Rectal smooth muscle tissue (tissue), 1 donor: Measurements from ENCODE around the gene NDST1.
A peak's percentile ranks its signal among the peaks of the same experiment; 100 is the strongest.

Experiments used
- H3K27ac ChIP-seq: one replicate; pipeline ENCODE4 v1.7.0; 2013; ENCODE audit warnings: low read depth, low read length, inconsistent platforms
- H3K27me3 ChIP-seq: one replicate; pipeline ENCODE4 v1.7.0; 2013; ENCODE audit warnings: low read length; ENCODE audit not compliant: control insufficient read depth, insufficient read depth
- H3K36me3 ChIP-seq: one replicate; pipeline ENCODE4 v1.7.0; 2013; ENCODE audit warnings: low read length; ENCODE audit not compliant: control insufficient read depth, insufficient read depth
- H3K4me1 ChIP-seq: one replicate; pipeline ENCODE4 v1.7.0; 2013; ENCODE audit warnings: low read length; ENCODE audit not compliant: control insufficient read depth, insufficient read depth
- H3K4me3 ChIP-seq: one replicate; pipeline ENCODE4 v1.7.0; 2013; ENCODE audit warnings: low read length
- H3K9ac ChIP-seq: one replicate; pipeline ENCODE4 v1.7.0; 2013; ENCODE audit warnings: low read length

The NDST1 gene

DNA sequence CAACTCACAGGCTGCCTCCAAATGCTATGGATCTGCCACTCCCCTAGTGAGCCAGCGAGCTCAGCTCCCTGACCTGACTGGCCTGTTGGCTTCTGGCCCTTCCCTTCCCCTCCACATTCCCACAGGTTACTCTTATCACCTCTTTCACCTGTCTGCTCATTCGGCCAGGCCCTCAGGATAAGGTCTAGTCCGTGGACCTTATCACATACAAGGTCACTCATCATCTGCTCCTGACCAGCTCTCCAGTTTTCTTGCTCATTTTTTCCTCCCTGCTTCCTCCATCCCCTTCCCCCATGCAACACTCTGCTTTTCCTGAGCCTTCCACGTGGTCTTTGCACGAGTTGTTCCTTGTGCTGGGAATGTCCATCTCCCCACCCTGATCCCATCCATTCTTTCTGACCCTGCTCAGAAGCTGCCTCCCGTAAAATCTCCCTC is 25.9 kb upstream of the NDST1 start:
- Histone ChIP-seq H3K4me3 (no peak overlapping the region), H3K4me1 (peaks cover under 1% of the 10 kb centered on the region), H3K36me3 (no peaks in the 10 kb centered on the region), H3K27ac (no peak overlapping the region), H3K9ac (no peak overlapping the region), H3K27me3 (no peaks in the 10 kb centered on the region)

DNA sequence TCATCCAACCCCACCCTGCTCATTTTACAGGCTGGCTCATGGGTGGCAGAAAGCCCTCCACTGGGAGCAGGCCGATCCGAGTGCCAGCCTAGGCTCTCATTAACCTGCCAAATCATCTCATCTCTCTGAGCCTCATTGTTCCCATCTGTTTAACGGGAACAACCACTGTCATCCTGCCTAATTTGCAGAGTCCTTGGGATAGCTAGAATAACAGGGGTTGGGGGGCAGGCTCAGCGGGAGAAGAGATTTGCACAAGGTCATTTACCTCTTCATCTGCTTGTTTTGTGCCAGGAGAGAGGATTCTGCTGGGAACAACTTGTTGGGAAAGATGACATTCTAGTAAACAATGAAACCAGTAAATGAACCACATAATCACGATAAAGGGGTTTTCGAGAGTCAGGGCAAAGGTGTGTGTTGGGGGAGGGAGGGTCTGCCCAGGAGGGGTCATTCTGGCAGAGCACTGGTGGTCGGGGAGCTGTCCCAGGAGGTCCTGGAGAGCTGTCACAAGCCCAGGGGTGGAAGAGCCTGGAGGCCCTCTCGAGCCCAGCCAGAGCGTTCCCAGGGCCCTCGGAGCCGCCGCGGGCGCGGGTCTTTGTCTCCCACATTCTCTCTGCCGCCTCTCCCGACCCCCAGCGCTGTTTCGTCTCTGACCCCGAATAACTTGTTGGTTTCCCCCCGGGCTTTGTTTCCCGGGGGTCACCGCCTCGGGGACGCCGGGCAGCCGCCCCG is 22.8 kb upstream of the NDST1 start:
- H3K27me3 ChIP-seq = no peaks in the 10 kb centered on the region
- H3K4me3 ChIP-seq = peak overlapping the region; percentile 88
- H3K27ac ChIP-seq = peak overlapping the region; percentile 49
- H3K9ac ChIP-seq = peak overlapping the region; percentile 32
- peaks cover 29% of the 10 kb centered on the region for H3K4me1 ChIP-seq
- H3K36me3 ChIP-seq = no peaks in the 10 kb centered on the region

DNA sequence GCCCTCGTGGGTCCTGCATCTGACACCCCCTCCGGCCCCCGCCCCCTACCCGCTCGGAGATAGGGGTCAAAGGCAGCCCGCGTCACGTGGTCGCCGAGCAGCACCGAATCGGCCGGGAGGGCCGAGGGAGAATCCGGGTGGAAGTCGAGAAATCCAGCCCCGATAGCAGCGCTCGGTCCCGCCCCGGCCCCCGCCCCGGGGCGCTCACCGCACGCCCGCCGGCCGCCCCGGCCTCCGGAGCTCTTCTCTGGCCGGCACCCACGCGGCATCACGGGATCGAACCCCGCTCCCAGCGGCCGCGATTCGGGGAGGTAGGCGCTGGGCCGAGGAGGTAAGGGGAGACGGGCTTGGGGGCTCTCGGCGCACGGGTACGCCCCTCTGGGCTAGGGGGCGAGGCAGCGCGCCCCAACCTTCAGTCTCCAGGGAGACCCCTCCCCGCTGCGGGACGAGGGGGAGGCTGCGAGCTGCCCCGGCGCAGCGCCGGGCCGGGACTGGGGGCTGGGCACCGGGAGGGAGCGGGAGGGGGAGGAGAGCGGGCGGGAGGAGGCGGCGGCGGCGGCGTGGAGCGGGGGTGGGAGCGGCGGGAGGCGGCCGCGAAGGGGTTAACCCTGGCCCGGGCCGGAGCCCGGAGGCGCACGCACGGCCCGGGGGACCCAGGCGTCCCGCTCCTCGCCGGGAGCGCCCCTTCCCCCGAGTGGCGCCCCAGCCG is 22.1 kb upstream of the NDST1 start:
- peak overlapping the region; percentile 88 for H3K4me3 ChIP-seq
- peaks cover 36% of the 10 kb centered on the region for H3K4me1 ChIP-seq
- no peaks in the 10 kb centered on the region for H3K36me3 ChIP-seq
- peak overlapping the region; percentile 92 for H3K27ac ChIP-seq
- peak overlapping the region; percentile 41 for H3K9ac ChIP-seq
- H3K27me3 ChIP-seq = no peaks in the 10 kb centered on the region

DNA sequence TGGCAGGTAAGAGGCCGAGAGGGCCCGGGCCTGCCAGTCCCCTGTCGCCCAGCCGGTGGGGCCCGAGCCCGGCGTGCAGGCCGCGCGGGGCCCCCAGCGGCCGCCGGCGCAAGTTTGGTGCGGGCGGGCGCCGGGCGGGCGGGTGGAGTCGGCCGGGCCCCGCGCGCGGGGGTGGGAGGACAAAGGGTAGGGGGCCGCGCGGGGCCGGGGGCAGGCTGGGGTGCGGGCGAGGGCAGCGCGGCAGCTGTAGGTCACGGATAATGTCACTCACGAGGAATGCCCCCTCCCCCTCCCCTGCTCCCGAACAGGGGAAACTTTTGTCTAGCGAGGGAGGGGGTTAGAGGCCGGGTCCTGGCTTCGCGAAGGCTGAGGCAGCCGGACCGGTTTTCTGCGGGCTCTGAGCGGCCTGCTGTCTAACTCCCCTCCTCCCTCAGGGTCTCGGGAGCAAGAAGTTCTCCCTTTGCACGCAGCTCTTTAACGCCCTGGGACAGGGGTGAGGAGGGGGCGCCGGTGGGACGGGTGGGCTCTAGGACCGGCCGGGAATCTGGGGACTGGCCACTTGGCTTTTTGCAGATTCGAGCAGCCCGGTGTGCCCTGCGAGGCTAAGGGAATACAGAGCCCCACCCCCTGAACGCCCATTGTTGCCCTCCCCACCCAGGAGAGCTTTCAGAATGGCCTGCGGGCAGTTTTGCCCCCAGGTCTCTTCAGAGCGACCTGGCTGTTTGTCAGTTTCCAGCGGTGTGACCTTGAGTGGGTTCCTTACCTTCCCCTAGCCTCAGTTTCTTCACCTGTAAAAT is 21.3 kb upstream of the NDST1 start:
- Histone ChIP-seq H3K4me3 (peak overlapping the region; percentile 88), H3K36me3 (no peaks in the 10 kb centered on the region), H3K27me3 (no peaks in the 10 kb centered on the region), H3K4me1 (peaks cover 43% of the 10 kb centered on the region), H3K9ac (peak overlapping the region; percentile 58), H3K27ac (peak overlapping the region; percentile 92)

DNA sequence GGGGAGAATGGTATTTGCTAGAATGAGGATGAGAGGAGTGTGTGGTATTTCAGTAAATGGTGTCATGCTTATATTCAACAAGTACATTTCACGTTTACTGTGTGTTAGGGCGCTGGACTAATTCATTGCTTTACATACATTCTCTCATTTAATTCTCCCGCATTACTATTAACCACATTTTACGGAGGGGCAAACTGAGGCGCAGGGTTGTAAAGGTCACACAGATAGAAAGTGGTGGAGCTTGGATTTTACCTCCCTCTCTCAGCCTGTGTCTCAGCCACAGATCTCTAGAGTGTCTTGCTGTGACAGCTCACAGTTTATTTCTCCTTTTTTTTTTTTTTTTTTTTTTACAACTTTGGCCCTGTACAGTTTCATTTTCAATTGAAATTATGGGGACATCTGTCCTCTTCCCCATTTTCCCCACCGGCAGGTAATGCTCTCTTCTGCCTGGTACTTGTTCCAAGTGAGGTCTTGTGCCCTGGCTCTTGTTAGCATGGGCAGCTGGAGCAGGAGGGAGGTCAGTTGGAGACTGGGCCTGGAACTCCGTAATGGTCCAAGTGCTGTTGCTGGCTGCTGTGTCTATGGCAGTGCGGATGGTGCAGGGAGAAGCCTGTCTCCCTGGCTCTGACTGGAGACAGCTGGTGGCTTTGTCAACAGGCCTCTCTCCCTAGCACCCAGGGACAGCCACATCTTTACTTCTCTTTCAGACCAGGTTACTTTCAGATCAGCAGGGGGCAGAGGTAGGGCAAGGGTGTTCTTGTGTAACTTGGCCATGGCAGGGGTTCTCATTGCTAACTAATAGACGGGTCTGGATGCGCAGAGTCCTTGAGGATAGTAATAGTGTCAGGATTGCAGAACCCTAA is 20.5 kb upstream of the NDST1 start:
- Histone ChIP-seq H3K27ac (peak overlapping the region; percentile 92), H3K4me3 (peak overlapping the region; percentile 85), H3K4me1 (peaks cover 49% of the 10 kb centered on the region), H3K36me3 (no peaks in the 10 kb centered on the region), H3K9ac (peak overlapping the region; percentile 58), H3K27me3 (no peaks in the 10 kb centered on the region)

DNA sequence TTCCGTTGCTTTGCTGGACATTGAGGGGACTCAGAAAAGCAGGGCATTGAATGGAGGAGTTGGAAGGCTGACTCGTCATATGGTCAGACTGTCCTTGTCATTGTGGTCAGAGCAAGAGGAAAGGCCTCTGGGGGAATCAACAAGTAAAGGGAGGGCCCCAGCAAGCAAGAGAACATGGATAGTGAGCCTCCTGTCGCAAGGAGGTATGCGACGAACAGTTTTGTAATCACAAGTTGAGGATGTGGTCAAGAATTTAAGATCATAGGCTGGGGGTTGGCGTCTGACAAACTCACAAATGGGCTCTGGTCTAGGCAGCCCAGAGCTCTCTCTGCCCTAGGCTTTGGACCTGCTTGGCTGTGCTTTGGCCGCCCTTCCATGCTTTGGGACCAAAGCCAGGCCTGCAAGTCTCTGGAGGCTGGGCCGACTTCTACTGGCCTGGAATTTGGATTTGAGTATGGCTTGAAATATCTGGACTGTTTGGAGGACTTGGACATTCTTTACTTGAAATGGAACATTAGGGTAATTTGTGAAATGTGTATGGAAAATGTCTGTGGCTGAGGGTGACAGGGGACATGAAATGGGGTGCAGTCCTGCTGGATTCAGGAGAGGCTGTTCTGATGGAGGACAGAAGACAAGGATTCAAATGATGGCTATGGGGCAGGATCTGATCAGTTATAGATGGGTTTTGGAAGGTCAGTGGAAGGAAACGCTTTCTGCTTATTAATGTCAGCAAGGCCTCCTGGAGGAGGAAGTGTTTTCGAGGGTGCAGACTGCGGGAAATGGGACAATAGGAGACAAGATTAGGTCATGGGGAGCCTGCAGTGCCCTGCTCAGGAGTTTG is 19.2 kb upstream of the NDST1 start:
- H3K4me1 ChIP-seq = peaks cover 53% of the 10 kb centered on the region
- no peaks in the 10 kb centered on the region for H3K36me3 ChIP-seq
- no peak overlapping the region for H3K4me3 ChIP-seq
- no peak overlapping the region for H3K9ac ChIP-seq
- H3K27me3 ChIP-seq = no peaks in the 10 kb centered on the region
- H3K27ac ChIP-seq = peak overlapping the region; percentile 92

DNA sequence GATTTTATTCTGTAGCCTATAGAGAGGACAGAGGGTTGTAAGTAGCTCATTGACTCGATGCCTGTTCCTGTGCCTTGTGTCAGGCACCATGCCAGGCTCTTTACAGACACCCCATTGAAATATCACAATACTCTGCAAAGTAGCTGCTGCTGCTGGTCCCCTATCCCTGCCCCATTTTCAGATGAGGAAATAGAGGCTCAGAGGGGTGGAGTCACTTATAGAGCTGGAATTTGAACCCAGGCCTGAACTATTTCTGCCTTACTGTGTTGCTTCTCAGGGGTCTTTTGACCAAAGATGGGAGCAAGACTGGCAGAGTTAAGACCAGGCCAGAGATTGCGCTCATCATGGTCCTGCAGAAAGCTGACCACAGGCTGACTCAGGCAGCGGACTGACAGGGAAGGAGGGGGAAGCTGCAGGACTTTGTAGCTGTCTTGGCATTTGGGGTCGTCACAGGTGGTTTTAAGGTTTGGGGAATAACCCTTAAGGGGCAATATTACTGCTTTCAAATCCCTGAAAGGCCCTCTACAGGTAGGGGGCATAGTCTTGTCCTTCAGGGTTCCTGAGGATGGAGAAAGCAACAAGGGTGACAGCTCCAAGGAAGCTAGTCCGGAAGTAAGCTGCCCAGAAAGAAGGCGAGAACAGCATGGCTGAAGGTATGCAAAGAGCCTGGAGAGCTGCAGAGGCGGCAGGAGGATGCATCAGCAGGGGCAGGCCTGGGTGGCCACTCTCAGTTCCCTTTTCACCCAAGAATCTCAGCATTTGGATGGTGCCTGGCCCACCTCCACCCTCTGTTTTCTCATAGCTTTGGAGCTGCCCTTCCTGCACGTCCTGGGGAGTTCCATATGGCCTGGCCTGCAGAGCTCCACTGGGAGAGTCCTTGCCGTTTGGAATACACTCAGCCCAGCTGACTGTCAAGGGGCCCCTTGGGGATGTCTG is 18.3 kb upstream of the NDST1 start:
- no peak overlapping the region for H3K4me3 ChIP-seq
- H3K4me1 ChIP-seq = peaks cover 53% of the 10 kb centered on the region
- H3K27me3 ChIP-seq = no peaks in the 10 kb centered on the region
- peak overlapping the region; percentile 92 for H3K27ac ChIP-seq
- no peaks in the 10 kb centered on the region for H3K36me3 ChIP-seq
- no peak overlapping the region for H3K9ac ChIP-seq

DNA sequence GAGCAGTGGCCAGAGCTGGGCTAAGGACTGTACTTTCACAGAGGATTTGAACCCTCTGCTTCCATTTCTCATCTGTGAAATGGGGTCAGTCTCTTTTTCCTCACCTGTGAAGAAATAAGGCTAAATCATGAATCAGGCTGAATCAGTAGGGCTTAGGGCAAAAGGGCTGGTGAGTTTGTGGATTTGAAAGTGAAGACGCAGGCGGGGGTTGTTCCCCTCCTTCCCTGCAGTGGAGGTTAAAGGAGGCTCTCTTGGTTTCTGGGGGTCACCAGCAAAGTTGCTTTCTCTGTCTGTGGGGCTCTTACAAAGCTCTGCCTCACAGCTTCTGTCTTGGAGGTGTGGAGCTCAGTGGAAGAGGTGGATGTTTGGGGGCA is 17.6 kb upstream of the NDST1 start:
- no peak overlapping the region for H3K27ac ChIP-seq
- H3K4me3 ChIP-seq = no peak overlapping the region
- H3K36me3 ChIP-seq = no peaks in the 10 kb centered on the region
- no peaks in the 10 kb centered on the region for H3K27me3 ChIP-seq
- no peak overlapping the region for H3K9ac ChIP-seq
- H3K4me1 ChIP-seq = peaks cover 53% of the 10 kb centered on the region

DNA sequence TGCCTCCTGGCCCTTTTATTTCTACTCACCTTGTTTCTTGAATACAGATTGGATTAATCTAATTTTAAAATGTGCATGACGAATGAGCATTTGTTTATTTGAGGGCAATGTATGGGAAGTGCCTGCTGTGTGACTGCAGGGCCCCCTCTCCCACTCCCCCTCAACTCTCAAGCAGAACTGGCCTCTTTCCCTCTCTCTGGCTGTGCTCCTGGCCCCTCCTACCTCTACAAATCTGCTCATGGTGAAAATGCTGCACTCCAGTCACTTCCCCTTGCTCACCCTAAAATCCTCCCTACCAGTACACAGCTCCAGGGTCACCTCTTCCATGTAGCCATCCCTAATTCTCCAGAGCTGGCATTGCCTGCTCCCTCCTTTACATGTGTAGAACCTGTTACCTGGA is 17.2 kb upstream of the NDST1 start:
- Histone ChIP-seq H3K27ac (no peak overlapping the region), H3K36me3 (no peaks in the 10 kb centered on the region), H3K9ac (peak overlapping the region; percentile 17), H3K4me1 (peaks cover 53% of the 10 kb centered on the region), H3K27me3 (no peaks in the 10 kb centered on the region), H3K4me3 (no peak overlapping the region)

DNA sequence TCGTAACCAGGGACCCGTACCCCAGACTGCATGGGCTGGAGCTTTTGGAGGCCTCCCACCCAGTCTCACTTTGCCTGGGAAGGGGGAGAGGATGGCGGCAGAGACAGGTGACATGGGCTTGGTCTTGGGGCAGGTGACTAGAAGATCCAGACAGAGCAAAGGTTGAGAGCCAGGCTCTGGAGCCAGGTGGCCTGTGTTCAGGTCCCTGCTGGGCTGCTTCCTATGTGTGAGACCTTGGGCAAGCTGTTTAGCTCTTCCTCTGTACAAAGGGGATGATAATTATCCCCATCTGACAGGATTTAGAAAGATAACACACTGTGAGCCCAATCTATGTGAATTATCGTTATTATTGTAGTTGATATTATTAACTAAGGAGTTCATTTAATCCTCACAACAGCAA is 16.1 kb upstream of the NDST1 start:
- Histone ChIP-seq H3K4me1 (peaks cover 55% of the 10 kb centered on the region), H3K36me3 (no peaks in the 10 kb centered on the region), H3K27me3 (no peaks in the 10 kb centered on the region)

More for the DNA sequence above, 16.1 kb upstream of the NDST1 start:
- H3K4me3 ChIP-seq = no peak overlapping the region
- H3K27ac ChIP-seq = no peak overlapping the region
- H3K9ac ChIP-seq = no peak overlapping the region
